ENCODE results near the gene TGM1. TPM values are rescaled to one million over a fixed set of nuclear protein-coding genes. Genes with fewer than 3 reads are reported as not detected.
A peak's percentile ranks its signal among the peaks of the same experiment; 100 is the strongest.

Gene TGM1
- polyA plus RNA-seq, 1 of the 3 experiments (the other 2 are of a cell fraction): 2.7 TPM

DNA sequence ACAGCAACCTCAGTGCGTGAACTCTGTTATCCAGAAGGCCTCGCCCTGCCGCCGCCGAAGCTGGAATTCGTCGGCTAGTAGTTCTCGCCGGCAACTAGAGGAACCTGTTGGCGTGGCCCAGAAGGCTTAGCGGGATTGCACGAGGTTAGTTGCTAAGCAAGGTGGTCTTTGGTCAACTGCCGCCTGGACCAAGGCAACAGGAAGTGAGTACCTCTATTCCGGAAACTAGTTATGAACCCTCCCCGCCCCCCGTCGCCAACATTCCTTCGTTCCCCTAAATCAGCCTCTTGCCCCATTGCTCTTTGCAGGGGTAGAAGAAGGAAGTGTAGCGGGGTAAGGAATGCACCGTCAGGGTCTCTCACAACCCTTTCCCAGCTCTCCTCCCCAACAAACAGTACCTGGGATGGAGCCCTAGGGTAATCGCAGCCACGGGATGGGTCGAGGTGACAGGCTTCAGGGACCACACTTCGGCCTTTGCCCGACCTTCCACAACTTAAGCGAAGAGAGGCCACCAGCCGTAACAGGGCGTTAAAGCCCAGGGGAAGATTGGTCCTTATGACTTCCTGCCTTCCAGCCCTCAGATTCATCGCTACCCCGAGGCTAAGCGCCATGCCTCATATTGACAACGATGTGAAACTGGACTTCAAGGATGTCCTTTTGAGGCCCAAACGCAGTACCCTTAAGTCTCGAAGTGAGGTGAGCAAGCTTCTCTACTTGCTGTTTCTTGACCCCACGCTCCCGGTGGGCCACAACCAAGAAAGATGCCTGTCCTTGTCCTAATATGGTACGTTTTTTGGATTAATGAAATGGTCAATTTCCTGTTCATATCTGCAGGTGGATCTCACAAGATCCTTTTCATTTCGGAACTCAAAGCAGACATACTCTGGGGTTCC, 30.1 kb downstream of the TGM1 start, which contains the start of gene GMPR2:
Gene GMPR2 (plus strand): TSS at position 285 of the 893 bp plus-strand sequence. CDS start 325 bp downstream, at position 610.
- Histone ChIP-seq H3K27me3 (ENCODE audit: insufficient read depth) (no peaks in the 10 kb centered on the region), H3K4me1 (ENCODE audit: control insufficient read depth in 1 of 2, insufficient read depth in 2 of 2, low read depth in 1 of 2, low read length in 1 of 2) (peaks cover 19 to 24% of the 10 kb centered on the region in 2 experiments; a peak in 3 of 4 replicates), H3K4me2 (peak within 1 kb of the TSS; percentile 91), H3K9me3 (no peaks in the 10 kb centered on the region), H3K27ac (ENCODE audit: low read depth in 2 of 2, low read length in 1 of 2) (peak within 1 kb of the TSS; percentile 89 to 99), H4K20me1 (ENCODE audit: insufficient read depth) (peaks cover 2% of the 10 kb centered on the region; the same call in 1 of the 2 replicates), H3K79me2 (ENCODE audit: insufficient read depth) (peaks cover 78% of the 10 kb centered on the region), H3F3A (replicated peaks; ENCODE audit: insufficient read depth) (peaks cover 7% of the 10 kb centered on the region), H3K9ac (peak within 1 kb of the TSS; percentile 82), H3K36me3 (replicated peaks in 1 of 2; ENCODE audit: control insufficient read depth in 1 of 2, insufficient read depth in 2 of 2, low read length in 1 of 2) (peaks cover 27 to 42% of the 10 kb centered on the region in 2 experiments), H3K9me2 (no peaks in the 10 kb centered on the region), H2AFZ (ENCODE audit: low read depth) (peak within 1 kb of the TSS; percentile 80), H3K4me3 (ENCODE audit: low read depth in 2 of 2, low read length in 1 of 2) (peak within 1 kb of the TSS; percentile 82 to 93)
- WGBS (ENCODE audit: low lambda C conversion rate): 2% methylated on average over 18 of the region's 38 CpGs
- ChIA-PET POLR2A (interaction anchor here (1.2 to 1.7 kb wide), 3 partner anchors 10 to 134 kb away, joined by 3 to 8 read pairs (median 3); partner anchors contain the start of genes TINF2 and TM9SF1), CTCF (interaction anchor here (1.2 to 2.2 kb wide), 3 partner anchors 10 to 75 kb away, joined by 4 to 12 read pairs (median 5); partner anchors contain the start of genes CIDEB and TINF2)
- peak; percentile 67 for DNase-seq
- TF ChIP-seq, protein P1, sequence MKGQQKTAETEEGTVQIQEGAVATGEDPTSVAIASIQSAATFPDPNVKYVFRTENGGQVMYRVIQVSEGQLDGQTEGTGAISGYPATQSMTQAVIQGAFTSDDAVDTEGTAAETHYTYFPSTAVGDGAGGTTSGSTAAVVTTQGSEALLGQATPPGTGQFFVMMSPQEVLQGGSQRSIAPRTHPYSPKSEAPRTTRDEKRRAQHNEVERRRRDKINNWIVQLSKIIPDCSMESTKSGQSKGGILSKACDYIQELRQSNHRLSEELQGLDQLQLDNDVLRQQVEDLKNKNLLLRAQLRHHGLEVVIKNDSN (IDR thresholded peaks at IDR 0.05; ENCODE audit: borderline replicate concordance, low read depth): no peak
- TF ChIP-seq MXI1 (IDR thresholded peaks at IDR 0.05; ENCODE audit: low read depth, low read length): peak; percentile 70; the same call in 1 of the 2 replicates
- TF ChIP-seq POLR2AphosphoS5 (IDR thresholded peaks at IDR 0.05; ENCODE audit: low read depth, low read length): peak; percentile 89
- TF ChIP-seq, protein P2, sequence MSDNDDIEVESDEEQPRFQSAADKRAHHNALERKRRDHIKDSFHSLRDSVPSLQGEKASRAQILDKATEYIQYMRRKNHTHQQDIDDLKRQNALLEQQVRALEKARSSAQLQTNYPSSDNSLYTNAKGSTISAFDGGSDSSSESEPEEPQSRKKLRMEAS (IDR thresholded peaks at IDR 0.05; ENCODE audit: low read depth): peak; percentile 69
- TF ChIP-seq TAF1 (IDR thresholded peaks at IDR 0.05; ENCODE audit: borderline replicate concordance, low read depth, low read length): peak; percentile 28; the same call in 1 of the 2 replicates
- peak; percentile 79 for TF ChIP-seq GABPA (IDR thresholded peaks at IDR 0.05; ENCODE audit: low read depth)
- peak; percentile 32; the same call in 1 of the 2 replicates for TF ChIP-seq ELF1 (IDR thresholded peaks at IDR 0.05)
- no peak for TF ChIP-seq CHD2 (IDR thresholded peaks at IDR 0.05; ENCODE audit: low read length, partially characterized antibody)
- peak; percentile 53; the same call in 1 of the 2 replicates for TF ChIP-seq RFX5 (IDR thresholded peaks at IDR 0.05; ENCODE audit: low read length)

DNA sequence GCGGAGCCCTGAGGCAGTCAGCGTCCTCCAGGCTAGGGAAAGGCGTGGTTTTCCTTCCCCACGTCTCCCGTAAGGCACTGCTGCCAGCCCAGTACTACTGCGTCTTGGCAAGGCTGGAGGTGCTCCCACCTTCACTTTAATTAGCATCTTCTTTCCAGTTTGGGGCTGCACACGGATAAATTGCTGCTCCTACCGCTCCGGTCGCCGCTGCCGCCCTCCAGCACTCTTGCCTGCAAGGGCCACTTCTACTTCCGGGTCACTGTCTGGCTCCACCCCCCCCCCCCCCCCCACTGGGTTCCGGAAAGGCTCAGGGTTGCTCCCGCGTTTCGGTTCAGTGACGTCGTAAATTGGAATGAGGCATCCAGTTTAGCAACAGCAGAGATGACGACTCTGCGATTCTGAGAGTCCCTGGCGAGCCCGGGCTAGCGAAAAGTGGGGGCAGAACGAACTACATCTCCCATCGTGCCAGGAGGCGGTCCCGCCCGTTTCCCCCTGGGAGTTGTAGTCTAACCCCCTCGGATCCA, 30.8 kb downstream of the TGM1 start, which contains the start of gene NEDD8:
Gene NEDD8 (minus strand): TSS at position 247 of the 524 bp plus-strand sequence. CDS start 100 bp downstream, at position 147.
- DNase-seq: peak; percentile 88
- H3K9me2 ChIP-seq: no peaks in the 10 kb centered on the region
- peaks cover 32 to 36% of the 10 kb centered on the region in 2 experiments for H3K36me3 ChIP-seq (replicated peaks in 1 of 2; ENCODE audit: control insufficient read depth in 1 of 2, insufficient read depth in 2 of 2, low read length in 1 of 2)
- ChIA-PET CTCF (interaction anchor here (2.1 kb wide), 1 partner anchor 10 kb away, joined by 12 read pairs; the partner anchor contains the start of gene TINF2), POLR2A (interaction anchor here (1.7 kb wide), 1 partner anchor 10 kb away, joined by 8 read pairs; the partner anchor contains the start of gene TINF2)
- peak within 1 kb of the TSS; percentile 80 for H2AFZ ChIP-seq (ENCODE audit: low read depth)
- peaks cover 85% of the 10 kb centered on the region for H3K79me2 ChIP-seq (ENCODE audit: insufficient read depth)
- H3K27ac ChIP-seq (ENCODE audit: low read depth in 2 of 2, low read length in 1 of 2): peak within 1 kb of the TSS; percentile 89 to 99
- no peaks in the 10 kb centered on the region for H3K9me3 ChIP-seq
- no peaks in the 10 kb centered on the region for H3K27me3 ChIP-seq (ENCODE audit: insufficient read depth)
- peaks cover 7% of the 10 kb centered on the region for H3F3A ChIP-seq (replicated peaks; ENCODE audit: insufficient read depth)
- peak within 1 kb of the TSS; percentile 91 for H3K4me2 ChIP-seq
- under 1% methylated on average over 21 of the region's 30 CpGs for WGBS (ENCODE audit: low lambda C conversion rate)
- H3K4me1 ChIP-seq (ENCODE audit: control insufficient read depth in 1 of 2, insufficient read depth in 2 of 2, low read depth in 1 of 2, low read length in 1 of 2): peaks cover 19 to 24% of the 10 kb centered on the region in 2 experiments; a peak in 3 of 4 replicates
- peaks cover 2% of the 10 kb centered on the region; the same call in 1 of the 2 replicates for H4K20me1 ChIP-seq (ENCODE audit: insufficient read depth)
- peak within 1 kb of the TSS; percentile 82 to 93 for H3K4me3 ChIP-seq (ENCODE audit: low read depth in 2 of 2, low read length in 1 of 2)
- H3K9ac ChIP-seq: peak within 1 kb of the TSS; percentile 82
- TF ChIP-seq FOXJ3 (CRISPR knock-in tag; IDR thresholded peaks at IDR 0.05) (no peak), FOXM1 (IDR thresholded peaks at IDR 0.05; ENCODE audit: low read depth) (no peak), CHD2 (IDR thresholded peaks at IDR 0.05; ENCODE audit: low read length, partially characterized antibody) (peak; percentile 55), NRF1 (IDR thresholded peaks at IDR 0.05; ENCODE audit: low read depth, low read length) (no peak), SMC3 (IDR thresholded peaks at IDR 0.05; ENCODE audit: low read depth, low read length) (no peak), YY1 (IDR thresholded peaks at IDR 0.05; ENCODE audit: low read depth) (peak; percentile 16; the same call in 1 of the 2 replicates), RCOR1 (IDR thresholded peaks at IDR 0.05; ENCODE audit: low read length) (no peak), GABPA (IDR thresholded peaks at IDR 0.05; ENCODE audit: low read depth) (peak; percentile 81), EZH2phosphoT487 (IDR thresholded peaks at IDR 0.05; ENCODE audit: borderline replicate concordance, low read depth) (no peak), RAD21 (IDR thresholded peaks at IDR 0.05; ENCODE audit: low read length) (no peak)
- TF ChIP-seq, protein P3, sequence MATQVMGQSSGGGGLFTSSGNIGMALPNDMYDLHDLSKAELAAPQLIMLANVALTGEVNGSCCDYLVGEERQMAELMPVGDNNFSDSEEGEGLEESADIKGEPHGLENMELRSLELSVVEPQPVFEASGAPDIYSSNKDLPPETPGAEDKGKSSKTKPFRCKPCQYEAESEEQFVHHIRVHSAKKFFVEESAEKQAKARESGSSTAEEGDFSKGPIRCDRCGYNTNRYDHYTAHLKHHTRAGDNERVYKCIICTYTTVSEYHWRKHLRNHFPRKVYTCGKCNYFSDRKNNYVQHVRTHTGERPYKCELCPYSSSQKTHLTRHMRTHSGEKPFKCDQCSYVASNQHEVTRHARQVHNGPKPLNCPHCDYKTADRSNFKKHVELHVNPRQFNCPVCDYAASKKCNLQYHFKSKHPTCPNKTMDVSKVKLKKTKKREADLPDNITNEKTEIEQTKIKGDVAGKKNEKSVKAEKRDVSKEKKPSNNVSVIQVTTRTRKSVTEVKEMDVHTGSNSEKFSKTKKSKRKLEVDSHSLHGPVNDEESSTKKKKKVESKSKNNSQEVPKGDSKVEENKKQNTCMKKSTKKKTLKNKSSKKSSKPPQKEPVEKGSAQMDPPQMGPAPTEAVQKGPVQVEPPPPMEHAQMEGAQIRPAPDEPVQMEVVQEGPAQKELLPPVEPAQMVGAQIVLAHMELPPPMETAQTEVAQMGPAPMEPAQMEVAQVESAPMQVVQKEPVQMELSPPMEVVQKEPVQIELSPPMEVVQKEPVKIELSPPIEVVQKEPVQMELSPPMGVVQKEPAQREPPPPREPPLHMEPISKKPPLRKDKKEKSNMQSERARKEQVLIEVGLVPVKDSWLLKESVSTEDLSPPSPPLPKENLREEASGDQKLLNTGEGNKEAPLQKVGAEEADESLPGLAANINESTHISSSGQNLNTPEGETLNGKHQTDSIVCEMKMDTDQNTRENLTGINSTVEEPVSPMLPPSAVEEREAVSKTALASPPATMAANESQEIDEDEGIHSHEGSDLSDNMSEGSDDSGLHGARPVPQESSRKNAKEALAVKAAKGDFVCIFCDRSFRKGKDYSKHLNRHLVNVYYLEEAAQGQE (IDR thresholded peaks at IDR 0.05; ENCODE audit: low read depth, low read length): no peak
- TF ChIP-seq, protein P4, sequence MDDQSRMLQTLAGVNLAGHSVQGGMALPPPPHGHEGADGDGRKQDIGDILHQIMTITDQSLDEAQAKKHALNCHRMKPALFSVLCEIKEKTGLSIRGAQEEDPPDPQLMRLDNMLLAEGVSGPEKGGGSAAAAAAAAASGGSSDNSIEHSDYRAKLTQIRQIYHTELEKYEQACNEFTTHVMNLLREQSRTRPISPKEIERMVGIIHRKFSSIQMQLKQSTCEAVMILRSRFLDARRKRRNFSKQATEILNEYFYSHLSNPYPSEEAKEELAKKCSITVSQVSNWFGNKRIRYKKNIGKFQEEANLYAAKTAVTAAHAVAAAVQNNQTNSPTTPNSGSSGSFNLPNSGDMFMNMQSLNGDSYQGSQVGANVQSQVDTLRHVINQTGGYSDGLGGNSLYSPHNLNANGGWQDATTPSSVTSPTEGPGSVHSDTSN (IDR thresholded peaks at IDR 0.05): no peak

Data from SK-N-SH (cell line).